HG03159 (cell line): ENCODE data around the gene TSEN2.

Source experiments
- ATAC-seq: cut with Tn5 transposase; IDR thresholded peaks from one replicate; pipeline ENCODE4 v1.9.1; 2021; ENCODE audit warnings: mild to moderate bottlenecking, moderate library complexity; ENCODE audit not compliant: unreplicated experiment

Gene TSEN2

GRCh38 chr3:12544652-12545472 is 60.6 kb downstream of the TSEN2 start:
- ATAC-seq: no peak

GRCh38 chr3:12545473-12545791 is 61.2 kb downstream of the TSEN2 start, which contains the start of gene MKRN2OS:
Gene MKRN2OS (minus strand): TSS chr3:12545499. CDS start chr3:12545464, 35 bp downstream.
- no peak for ATAC-seq

GRCh38 chr3:12549971-12550760 is 65.9 kb downstream of the TSEN2 start:
- ATAC-seq: no peak

GRCh38 chr3:12553921-12554391 is 69.7 kb downstream of the TSEN2 start:
- ATAC-seq: no peak

- no peak for ATAC-seq
Measured at GRCh38 chr3:12556314-12556689, 72.0 kb downstream of the TSEN2 start.

DNA sequence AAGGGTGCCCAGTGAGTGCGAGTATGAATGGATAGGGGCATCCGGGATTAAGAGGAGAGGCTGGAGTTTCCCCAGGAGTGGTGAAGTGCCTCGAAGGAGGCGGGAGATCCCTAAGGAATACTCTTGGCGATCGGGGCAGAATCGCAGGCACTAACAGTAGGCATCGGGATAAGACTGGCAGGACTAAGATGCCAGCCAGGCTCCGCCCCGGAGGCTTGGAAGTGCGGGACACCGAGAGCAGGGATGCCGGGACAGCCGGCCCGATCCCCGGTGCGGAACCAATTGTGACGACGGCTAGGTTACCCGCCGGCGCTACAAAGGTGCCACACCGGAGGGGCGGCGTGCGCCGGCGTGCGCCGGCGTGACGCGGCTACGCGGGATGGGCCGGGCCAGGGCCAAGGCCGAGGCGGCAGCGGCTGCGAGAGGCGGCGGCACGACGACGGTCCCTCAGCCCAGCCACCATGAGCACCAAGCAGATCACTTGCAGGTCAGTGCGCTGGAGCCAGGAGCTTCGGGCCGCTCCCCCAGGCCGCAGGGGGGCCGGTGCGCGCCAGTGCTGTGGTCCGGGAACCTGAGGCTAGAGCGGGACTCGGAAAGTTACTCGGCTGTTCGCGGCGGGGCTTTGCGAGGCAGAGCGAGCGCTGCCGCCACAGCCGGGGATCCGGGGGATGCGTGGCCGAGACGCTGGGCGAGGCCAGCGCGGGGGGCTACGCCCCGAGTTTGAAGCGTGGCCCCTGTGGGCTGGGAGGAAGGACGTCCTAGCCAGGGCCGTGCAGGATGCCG is 72.6 kb downstream of the TSEN2 start, which contains the start of gene MKRN2:
Gene MKRN2 (plus strand): TSS at position 398 of the 783 bp plus-strand sequence. CDS start 64 bp downstream, at position 462.
- peak; percentile 80 for ATAC-seq

- no peak for ATAC-seq
Measured at GRCh38 chr3:12557473-12558100, 73.3 kb downstream of the TSEN2 start.

DNA sequence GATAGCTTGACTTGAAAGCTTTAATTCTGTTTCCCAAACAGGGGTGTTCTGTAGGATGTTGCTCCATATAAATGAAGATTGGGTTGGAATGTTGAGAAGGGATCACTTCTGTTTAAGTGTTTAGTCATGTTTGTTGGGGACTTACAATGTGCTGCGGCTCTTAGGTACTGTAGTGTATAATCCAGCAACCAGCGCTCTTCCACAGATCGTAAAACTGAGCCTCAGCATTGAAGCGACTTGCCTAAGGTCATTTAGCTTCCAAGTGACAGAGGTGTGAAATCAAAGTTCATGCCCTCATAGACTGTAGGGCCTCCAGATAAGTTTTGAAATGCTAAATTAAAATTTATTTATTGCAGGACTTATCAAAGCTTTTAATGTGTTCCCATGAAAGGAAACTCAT is 74.4 kb downstream of the TSEN2 start:
- no peak for ATAC-seq

DNA sequence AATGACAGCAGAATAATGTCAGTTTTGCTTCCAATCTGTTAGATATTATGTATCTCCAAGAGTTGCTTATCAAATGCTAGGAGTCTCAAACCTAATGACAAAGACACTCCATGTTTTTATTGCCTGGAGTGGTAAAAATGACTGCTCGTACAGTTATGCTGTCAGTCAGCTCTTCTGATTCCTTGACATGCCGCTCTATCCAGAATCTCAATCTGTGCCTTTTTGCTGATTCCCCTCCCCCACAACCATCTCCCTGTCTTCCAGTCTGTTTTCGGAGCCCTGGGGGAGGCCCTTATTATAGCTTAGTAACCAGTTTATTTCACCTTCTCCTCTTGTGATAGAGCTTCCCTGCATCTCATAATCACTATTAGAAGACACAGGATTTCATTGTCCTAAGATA is 75.2 kb downstream of the TSEN2 start:
- ATAC-seq: no peak

DNA sequence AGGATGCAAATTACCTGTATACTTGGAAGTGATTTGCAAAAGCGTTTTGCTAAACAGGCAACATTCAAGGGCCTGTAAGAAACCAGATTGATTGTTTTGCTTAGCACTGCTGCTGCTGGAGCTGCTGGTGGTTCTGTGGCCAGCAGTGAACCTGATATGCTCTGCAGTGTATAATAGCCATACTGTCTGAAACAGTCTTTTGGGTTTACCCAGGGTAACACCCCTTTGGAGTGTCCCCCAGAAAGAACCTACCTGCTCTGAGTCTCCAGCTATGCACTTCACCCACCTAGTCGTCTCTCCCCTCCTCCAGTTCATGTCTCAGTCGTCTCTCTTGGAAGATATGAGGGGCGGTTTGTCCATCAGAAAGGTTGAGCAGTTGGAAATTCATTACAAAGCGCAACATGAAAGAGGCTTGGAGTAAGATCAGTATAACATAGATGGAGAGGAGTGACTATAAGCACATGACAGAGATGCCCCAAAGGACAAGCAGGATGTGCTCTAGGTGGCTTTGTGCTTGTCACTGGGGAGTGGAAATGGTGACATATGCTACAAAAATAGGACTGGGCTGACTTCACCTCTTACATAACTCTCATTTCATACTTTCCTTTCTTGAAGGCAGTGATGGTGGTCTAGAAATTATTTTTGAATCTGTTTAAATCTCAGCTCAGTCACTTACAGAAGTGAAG is 76.4 kb downstream of the TSEN2 start:
- ATAC-seq: peak; percentile 42

DNA sequence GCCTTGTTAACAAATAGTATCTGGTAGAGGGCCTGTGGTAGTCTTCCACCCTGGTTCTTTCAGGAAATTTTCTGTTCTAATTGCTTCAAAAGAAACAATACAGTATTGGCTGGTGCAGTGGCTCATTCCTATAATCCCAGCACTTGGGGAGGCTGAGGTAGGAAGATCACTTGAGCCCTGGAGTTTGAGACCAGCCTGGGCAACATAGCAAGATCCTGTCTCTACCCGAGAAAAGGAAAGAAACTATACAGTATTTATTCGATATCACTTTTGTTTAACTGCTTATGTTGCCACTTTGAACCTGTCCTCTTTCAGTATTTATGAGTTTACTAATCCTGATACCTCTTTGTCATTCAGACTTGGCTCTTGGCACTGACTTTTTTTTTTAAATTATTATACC is 77.1 kb downstream of the TSEN2 start:
- ATAC-seq: no peak

GRCh38 chr3:12562451-12562850 is 78.2 kb downstream of the TSEN2 start:
- no peak for ATAC-seq

- ATAC-seq: no peak
Measured at GRCh38 chr3:12566976-12567375, 82.7 kb downstream of the TSEN2 start.

DNA sequence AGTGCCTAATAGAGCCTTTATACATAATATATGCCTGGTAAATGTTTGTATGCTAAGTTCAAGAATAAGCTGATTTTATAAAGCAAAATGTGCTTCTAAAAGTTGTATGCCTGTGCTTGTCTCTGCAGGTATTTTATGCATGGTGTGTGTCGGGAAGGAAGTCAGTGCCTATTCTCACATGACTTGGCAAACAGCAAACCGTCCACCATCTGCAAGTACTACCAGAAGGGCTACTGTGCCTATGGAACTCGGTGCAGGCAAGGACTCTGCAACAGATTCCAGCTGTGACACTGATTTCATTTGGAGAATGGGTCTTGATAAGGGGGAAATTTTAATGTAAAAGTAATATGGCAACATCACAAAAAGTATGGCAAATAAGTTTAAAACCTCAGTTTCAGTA is 84.5 kb downstream of the TSEN2 start:
- no peak for ATAC-seq

DNA sequence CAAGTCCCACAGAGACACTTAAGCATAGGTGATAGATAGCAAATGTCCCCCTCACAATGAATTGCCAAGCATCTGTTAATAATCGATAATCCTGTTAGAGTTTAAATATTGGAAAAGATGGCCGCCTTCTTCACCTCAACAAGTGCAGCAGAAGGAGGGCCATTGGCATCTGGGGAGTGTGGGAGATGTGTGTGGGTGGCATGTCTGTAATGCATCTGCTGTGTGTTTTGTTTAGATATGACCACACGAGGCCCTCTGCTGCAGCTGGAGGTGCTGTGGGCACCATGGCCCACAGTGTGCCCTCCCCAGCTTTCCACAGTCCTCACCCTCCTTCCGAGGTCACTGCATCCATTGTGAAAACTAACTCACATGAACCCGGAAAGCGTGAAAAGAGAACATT is 85.6 kb downstream of the TSEN2 start:
- ATAC-seq: no peak

GRCh38 chr3:12571986-12572385 is 87.7 kb downstream of the TSEN2 start:
- ATAC-seq: no peak

- ATAC-seq: no peak
Measured at GRCh38 chr3:12574131-12574530, 89.9 kb downstream of the TSEN2 start.

DNA sequence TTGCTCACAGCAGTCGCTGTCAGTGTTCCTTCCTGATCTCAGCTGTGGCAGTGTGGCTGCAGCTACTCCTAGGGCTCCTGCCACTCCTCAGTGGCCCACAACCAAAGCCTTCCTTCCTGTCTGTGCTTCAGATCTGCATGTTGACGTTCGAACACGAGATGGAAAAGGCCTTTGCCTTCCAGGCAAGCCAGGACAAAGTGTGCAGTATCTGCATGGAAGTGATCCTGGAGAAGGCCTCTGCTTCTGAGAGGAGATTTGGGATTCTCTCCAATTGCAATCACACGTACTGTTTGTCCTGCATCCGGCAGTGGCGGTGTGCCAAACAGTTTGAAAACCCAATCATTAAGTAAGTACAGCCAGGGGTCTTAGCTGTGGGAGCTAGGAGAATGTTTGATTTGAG is 90.4 kb downstream of the TSEN2 start:
- no peak for ATAC-seq

DNA sequence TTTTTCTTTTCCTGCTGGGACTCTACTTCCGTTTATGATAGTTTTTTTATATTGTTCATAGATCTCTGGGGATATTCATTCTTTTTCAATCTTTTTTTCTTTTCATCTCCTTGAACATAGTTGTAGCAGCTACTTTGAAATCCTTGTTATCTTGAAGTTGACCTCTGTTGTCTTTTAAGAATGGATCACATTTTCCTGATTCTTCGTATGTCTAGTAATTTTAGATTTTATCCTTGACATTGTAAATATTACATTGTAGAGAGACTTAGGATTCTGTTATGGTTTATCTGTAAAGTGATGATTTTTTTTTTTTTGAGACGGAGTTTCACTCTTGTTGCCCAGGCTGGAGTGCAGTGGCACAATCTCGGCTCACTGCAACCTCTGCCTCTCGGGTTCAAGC is 93.1 kb downstream of the TSEN2 start:
- no peak for ATAC-seq

GRCh38 chr3:12578742-12579141 is 94.5 kb downstream of the TSEN2 start:
- no peak for ATAC-seq
